Measurements from ENCODE around the gene ADPRH.

The ADPRH gene

GRCh38 chr3:119597548-119598288, 18.4 kb downstream of the ADPRH start, which contains the start of gene PLA1A:
TSS of gene PLA1A (plus strand) at chr3:119597885. CDS start at chr3:119597914, 29 bp downstream.
- no peak for DNase-seq (ENCODE audit: low read depth)

GRCh38 chr3:119598410-119599098, 19.3 kb downstream of the ADPRH start:
- no peak for DNase-seq (ENCODE audit: low read depth)

- no peak for DNase-seq (ENCODE audit: low read depth)
These were observed 20.4 kb downstream of the ADPRH start for GRCh38 chr3:119599558-119600174.

- DNase-seq (ENCODE audit: low read depth): peak; percentile 23
These were observed 21.4 kb downstream of the ADPRH start for GRCh38 chr3:119600732-119601131.

GRCh38 chr3:119601154-119601553, 21.9 kb downstream of the ADPRH start:
- no peak for DNase-seq (ENCODE audit: low read depth)

- no peak for DNase-seq (ENCODE audit: low read depth)
These were observed 23.4 kb downstream of the ADPRH start for GRCh38 chr3:119602676-119603075.

GRCh38 chr3:119604878-119605277, 25.6 kb downstream of the ADPRH start:
- no peak for DNase-seq (ENCODE audit: low read depth)

GRCh38 chr3:119608405-119609000, 29.2 kb downstream of the ADPRH start:
- no peak for DNase-seq (ENCODE audit: low read depth)

GRCh38 chr3:119609301-119609700, 30.0 kb downstream of the ADPRH start:
- no peak for DNase-seq (ENCODE audit: low read depth)

- DNase-seq (ENCODE audit: low read depth): no peak
These were observed 32.4 kb downstream of the ADPRH start for GRCh38 chr3:119611664-119612063.

- no peak for DNase-seq (ENCODE audit: low read depth)
These were observed 33.9 kb downstream of the ADPRH start for GRCh38 chr3:119613201-119613600.

- DNase-seq (ENCODE audit: low read depth): no peak
These were observed 34.6 kb downstream of the ADPRH start for GRCh38 chr3:119613872-119614271.

GRCh38 chr3:119616056-119616455, 36.8 kb downstream of the ADPRH start:
- no peak for DNase-seq (ENCODE audit: low read depth)

GRCh38 chr3:119619094-119619493, 39.8 kb downstream of the ADPRH start:
- DNase-seq (ENCODE audit: low read depth): no peak

- DNase-seq (ENCODE audit: low read depth): no peak
These were observed 41.6 kb downstream of the ADPRH start for GRCh38 chr3:119620899-119621298.

GRCh38 chr3:119624002-119624720, 44.9 kb downstream of the ADPRH start:
- DNase-seq (ENCODE audit: low read depth): no peak

- DNase-seq (ENCODE audit: low read depth): no peak
These were observed 46.3 kb downstream of the ADPRH start for GRCh38 chr3:119625451-119626153.

- no peak for DNase-seq (ENCODE audit: low read depth)
These were observed 46.9 kb downstream of the ADPRH start for GRCh38 chr3:119626196-119626595.

- DNase-seq (ENCODE audit: low read depth): no peak
These were observed 48.2 kb downstream of the ADPRH start for GRCh38 chr3:119627461-119627860.

GRCh38 chr3:119628390-119628789, 49.1 kb downstream of the ADPRH start:
- DNase-seq (ENCODE audit: low read depth): no peak

- DNase-seq (ENCODE audit: low read depth): no peak
These were observed 49.6 kb downstream of the ADPRH start for GRCh38 chr3:119628816-119629445.

Measured in activated T-cell treated with anti-CD3 and anti-CD28 coated beads for 48 hours (primary cell).